Left lung (tissue), 10 donors: ENCODE measurements around the gene DDHD1. TPM values are rescaled to one million over a fixed set of nuclear protein-coding genes. Genes with fewer than 3 reads are reported as not detected.

ENCODE experiments used
- ATAC-seq: fragments of 200-7000 bp; cut with Tn5 transposase; one replicate; pipeline ENCODE4 v1.9.1; 2020; ENCODE audit warnings: moderate library complexity
- DNase-seq, 4 donors: peaks; one replicate each; pipeline ENCODE4 v3.0.0-alpha.2; 2013 to 2020
- H3K27ac ChIP-seq, 2 donors: fragments of 200-600 bp; sonication (generic) in 1 of 2; one replicate each; pipeline versions ENCODE4 v1.5.0 to v1.8.0; 2020 to 2021
- H3K27me3 ChIP-seq, 2 donors: fragments of 200-600 bp; sonication (generic) in 1 of 2; one replicate each; pipeline versions ENCODE4 v1.5.0 to v1.8.0; 2020 to 2021
- H3K36me3 ChIP-seq, 2 donors: fragments of 200-600 bp; sonication (generic) in 1 of 2; one replicate each; pipeline versions ENCODE4 v1.5.0 to v1.8.0; 2020 to 2021
- H3K4me1 ChIP-seq, 2 donors: fragments of 200-600 bp; one replicate each; pipeline ENCODE4 v1.8.0; 2021
- H3K4me3 ChIP-seq, 2 donors: fragments of 200-600 bp; sonication (generic) in 1 of 2; one replicate each; pipeline versions ENCODE4 v1.5.0 to v1.8.0; 2020 to 2021; ENCODE audit warnings: mild to moderate bottlenecking in 1 of 2
- H3K9me3 ChIP-seq, 2 donors: fragments of 200-600 bp; sonication (generic) in 1 of 2; one replicate each; pipeline versions ENCODE4 v1.5.0 to v1.8.0; 2020 to 2021
- intact Hi-C, 2 donors: fragments of 100-400 bp; cut with DNase I; formaldehyde crosslinking; loops; one replicate each; pipeline versions ENCODE4 v1.11.2 to v1.14.2; 2022
- polyA plus RNA-seq, 6 donors: library from polyadenylated mRNA; unstranded; fragments of 120-200 nt; gene quantifications; one replicate each; pipeline ENCODE4 v1.2.1, GENCODE V29; 2013; ENCODE audit not compliant: insufficient read length in 6 of 6
- total RNA-seq, 2 donors: library from RNA; stranded (reverse); fragmentation: NEBNext Ultra II Directional; extraction: Animal tissue kit (Norgen Biotek cat#: 25700); gene quantifications; one replicate each; pipeline ENCODE4 v1.2.1, GENCODE V29; 2021
- TF ChIP-seq, protein P1 (sequence below), 2 donors: fragments of 200-600 bp; sonication (generic) in 1 of 2; IDR thresholded peaks; one replicate each; pipeline versions ENCODE4 v1.5.0 to v1.8.0; 2021; ENCODE audit warnings: antibody characterized with exemption in 2 of 2
- donor health status: DM: no; HTN: yes; CAD: no.
- donor health status: DM: no; HTN: no; CAD: no.

Gene DDHD1
- total and polyA plus RNA-seq, 8 donors: 13.2 to 22.7 (median 21.1) TPM

DNA sequence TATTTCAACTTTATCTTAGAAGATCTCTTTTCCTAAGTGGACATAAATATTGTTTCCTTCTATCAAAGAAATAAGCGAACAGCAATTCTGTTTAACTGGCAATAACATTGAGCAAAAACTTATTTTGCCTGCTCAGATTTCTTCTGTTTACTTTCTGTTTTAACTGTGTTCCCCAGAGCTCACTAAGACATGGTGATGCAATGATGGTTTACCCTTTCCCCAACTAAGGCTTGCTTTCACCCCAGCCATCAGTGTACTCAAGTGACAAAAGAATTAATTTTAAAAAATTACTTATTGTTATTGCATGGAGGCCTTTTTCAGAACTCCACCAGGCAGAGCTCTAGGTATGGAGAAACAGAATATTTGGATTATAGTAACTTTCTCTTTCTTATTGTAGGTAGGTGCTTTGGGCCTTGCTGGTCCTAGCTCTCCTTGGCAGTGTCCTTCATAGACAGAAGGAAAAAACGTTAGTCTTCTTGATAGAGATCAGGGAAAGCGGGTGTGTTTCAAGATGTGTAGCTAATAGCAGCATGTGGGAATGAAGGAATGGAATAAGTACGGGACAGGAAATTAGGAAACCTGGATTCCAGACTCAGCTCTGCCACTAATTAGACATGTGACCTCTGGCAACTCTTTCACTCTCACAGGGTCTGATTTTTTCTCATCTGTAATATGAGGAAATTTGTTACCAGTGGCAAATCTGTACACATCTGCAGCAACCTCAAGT lies 14.6 kb upstream of the DDHD1 start:
- DNase-seq (peak in 1 of 4 donors; percentile 23), ATAC-seq (peak; percentile 69)
- TF ChIP-seq, protein P1, sequence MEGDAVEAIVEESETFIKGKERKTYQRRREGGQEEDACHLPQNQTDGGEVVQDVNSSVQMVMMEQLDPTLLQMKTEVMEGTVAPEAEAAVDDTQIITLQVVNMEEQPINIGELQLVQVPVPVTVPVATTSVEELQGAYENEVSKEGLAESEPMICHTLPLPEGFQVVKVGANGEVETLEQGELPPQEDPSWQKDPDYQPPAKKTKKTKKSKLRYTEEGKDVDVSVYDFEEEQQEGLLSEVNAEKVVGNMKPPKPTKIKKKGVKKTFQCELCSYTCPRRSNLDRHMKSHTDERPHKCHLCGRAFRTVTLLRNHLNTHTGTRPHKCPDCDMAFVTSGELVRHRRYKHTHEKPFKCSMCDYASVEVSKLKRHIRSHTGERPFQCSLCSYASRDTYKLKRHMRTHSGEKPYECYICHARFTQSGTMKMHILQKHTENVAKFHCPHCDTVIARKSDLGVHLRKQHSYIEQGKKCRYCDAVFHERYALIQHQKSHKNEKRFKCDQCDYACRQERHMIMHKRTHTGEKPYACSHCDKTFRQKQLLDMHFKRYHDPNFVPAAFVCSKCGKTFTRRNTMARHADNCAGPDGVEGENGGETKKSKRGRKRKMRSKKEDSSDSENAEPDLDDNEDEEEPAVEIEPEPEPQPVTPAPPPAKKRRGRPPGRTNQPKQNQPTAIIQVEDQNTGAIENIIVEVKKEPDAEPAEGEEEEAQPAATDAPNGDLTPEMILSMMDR (IDR thresholded peaks at IDR 0.05): no peak

DNA sequence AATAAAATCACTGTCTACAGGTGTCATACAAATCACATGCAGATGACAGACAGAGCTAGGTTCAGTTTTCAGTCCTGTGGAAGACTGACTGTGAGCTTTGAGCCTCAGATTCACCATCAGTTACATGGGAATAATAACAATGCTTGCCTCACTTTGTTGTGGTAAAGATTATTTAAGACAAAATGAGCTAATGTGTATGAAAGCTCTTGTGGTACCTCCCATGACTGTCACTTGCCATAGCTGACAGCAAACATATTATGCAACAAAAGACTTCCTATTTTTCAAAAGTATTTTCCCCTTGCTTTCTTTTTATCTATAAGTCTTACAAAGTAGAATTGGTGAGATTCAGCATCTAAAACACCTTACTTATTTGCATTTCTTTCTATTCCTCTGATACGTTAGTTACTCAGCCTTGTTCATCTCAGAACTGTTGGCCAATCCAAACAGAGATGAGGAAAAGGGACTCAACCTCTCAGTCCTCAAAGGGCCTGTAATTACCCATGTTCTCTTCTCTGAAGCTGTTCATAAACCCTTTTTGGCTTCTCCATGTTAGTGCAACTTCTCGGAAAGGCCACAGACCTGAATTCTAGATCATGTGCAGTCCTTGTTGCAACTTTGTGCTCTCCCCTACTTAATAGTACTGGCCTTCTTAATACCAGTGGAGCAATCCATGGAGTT lies 8.8 kb upstream of the DDHD1 start:
- H3K27me3 ChIP-seq: no peaks in the 10 kb centered on the region
- intact Hi-C loops: no loop called here
- no peaks in the 10 kb centered on the region for H3K36me3 ChIP-seq
- H3K4me3 ChIP-seq: no peak overlapping the region
- TF ChIP-seq, protein P1 (IDR thresholded peaks at IDR 0.05): no peak
- no peaks in the 10 kb centered on the region for H3K9me3 ChIP-seq
- H3K27ac ChIP-seq: peak overlapping the region in 1 of 2 donors; percentile 36
- DNase-seq (no peak), ATAC-seq (peak; percentile 35)
- H3K4me1 ChIP-seq: no peaks in the 10 kb centered on the region

More for the DNA sequence above, 14.6 kb upstream of the DDHD1 start:
- no peaks in the 10 kb centered on the region for H3K36me3 ChIP-seq
- intact Hi-C loops: no loop called here
- H3K4me1 ChIP-seq: peaks cover 0 to 2% of the 10 kb centered on the region in 2 donors
- H3K4me3 ChIP-seq: no peak overlapping the region
- no peak overlapping the region for H3K27ac ChIP-seq
- no peaks in the 10 kb centered on the region for H3K27me3 ChIP-seq
- no peaks in the 10 kb centered on the region for H3K9me3 ChIP-seq

DNA sequence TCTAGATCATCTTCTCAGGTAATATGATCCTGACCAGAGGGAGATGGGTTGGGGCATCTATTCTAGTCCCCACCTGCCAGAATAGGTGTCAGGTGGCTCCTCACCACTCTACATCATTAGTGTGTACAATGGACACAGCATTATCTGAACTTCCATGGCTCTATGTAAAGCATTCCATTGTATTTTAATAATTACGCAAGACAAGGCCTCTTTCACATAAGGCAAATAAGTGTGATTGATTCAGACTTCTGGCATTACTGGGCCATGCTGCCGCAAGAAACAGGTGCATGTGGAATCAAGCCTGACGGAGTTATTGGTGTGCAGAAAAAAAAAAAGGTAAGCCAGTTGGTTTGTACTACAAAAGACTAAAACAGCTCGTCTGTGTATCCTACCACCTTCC lies 3.1 kb upstream of the DDHD1 start:
- Histone ChIP-seq H3K27me3 (no peaks in the 10 kb centered on the region), H3K27ac (no peak overlapping the region), H3K9me3 (no peaks in the 10 kb centered on the region), H3K4me1 (peaks cover under 1 to 7% of the 10 kb centered on the region in 2 donors), H3K36me3 (no peaks in the 10 kb centered on the region), H3K4me3 (no peak overlapping the region)
- intact Hi-C loops: no loop called here
- TF ChIP-seq, protein P1 (IDR thresholded peaks at IDR 0.05): no peak
- DNase-seq (no peak), ATAC-seq (no peak)

DNA sequence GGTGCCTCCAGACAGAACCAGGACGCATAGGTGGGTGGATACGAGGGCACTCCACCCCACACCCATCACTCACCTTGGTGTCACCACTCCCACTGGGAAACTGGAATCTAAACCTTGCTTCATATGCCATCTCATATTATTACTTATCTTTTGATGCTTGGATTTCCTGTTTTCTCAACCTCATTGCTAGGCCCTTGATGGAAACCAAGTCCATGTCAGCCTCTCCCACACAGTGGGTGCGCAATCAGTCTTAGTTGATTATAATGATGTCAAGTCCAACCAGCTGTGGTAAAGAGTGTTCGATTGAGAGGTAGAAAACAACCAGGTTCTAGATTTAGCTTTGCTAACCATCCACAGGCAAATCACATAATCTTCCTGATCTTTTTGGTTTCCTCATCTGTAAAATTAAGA lies 584 bp upstream of the DDHD1 start:
- Histone ChIP-seq H3K9me3 (no peaks in the 10 kb centered on the region), H3K27me3 (no peaks in the 10 kb centered on the region), H3K4me3 (peak overlapping the region; percentile 73 to 83), H3K36me3 (no peaks in the 10 kb centered on the region), H3K4me1 (peaks cover 10 to 26% of the 10 kb centered on the region in 2 donors), H3K27ac (peak overlapping the region; percentile 91 to 92)
- TF ChIP-seq, protein P1 (IDR thresholded peaks at IDR 0.05): no peak
- intact Hi-C loops: no loop called here
- DNase-seq (no peak), ATAC-seq (no peak)

DNA sequence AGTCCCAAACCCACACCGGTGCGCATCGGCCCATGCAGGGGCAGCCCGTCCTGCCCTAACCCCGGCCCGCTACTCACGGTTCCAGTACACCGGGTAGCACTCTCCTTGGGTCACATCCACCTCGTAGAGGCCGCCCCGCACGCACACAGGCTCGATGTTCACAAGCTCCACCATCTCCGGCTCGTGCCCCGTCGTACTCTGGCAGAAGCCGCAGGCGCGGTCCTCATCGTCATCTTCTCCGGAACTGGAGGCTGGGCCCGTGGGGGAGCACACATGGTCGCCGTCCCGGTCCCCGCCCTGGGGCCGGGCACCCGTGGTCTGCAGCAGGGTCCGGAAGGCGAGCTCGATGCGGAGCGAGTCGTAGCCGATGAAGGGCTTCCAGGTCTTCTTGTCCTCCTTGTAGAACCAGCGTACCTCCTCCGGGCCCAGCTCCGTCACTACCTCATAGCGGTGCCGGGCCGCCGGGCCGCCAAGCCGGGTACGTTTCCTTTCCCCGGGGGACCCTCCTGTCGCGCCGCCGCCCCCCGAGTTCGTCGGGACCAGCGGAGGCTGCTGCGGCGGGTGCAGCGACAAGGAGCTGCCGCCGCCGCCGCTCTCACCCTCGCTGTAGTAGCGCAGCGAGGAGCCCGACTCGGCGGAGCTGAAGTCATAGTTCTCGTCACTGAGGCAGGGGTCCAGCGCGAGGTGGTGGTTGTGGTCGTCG lies 788 bp downstream of the DDHD1 start:
- H3K27ac ChIP-seq: peak overlapping the region; percentile 91 to 92
- DNase-seq (peak; percentile 44 to 87 (median 60)), ATAC-seq (peak; percentile 56)
- H3K9me3 ChIP-seq: no peaks in the 10 kb centered on the region
- H3K4me3 ChIP-seq: peak overlapping the region; percentile 73 to 83
- H3K27me3 ChIP-seq: no peaks in the 10 kb centered on the region
- H3K36me3 ChIP-seq: no peaks in the 10 kb centered on the region
- TF ChIP-seq, protein P1 (IDR thresholded peaks at IDR 0.05): no peak
- peaks cover 10 to 30% of the 10 kb centered on the region in 2 donors for H3K4me1 ChIP-seq
- intact Hi-C loops: no loop called here
